Gastrocnemius medialis (tissue), 4 donors: ENCODE results near the gene RAD51C.

Source experiments
- CTCF ChIP-seq, 5 experiments: fragments of 450-650 bp in 3 of 5; fragments of 200-600 bp in 2 of 5; sonication (generic) in 2 of 5; IDR thresholded peaks in 4 of 5; conservative IDR thresholded peaks in 1 of 5; 1 replicate in 4 of 5; 2 replicates in 1 of 5; pipeline ENCODE4 v1.5.1; 2016 to 2019; ENCODE audit warnings: antibody characterized with exemption in 5 of 5, mild to moderate bottlenecking in 3 of 5, moderate library complexity in 3 of 5
- POLR2A ChIP-seq, 2 donors: fragments of 450-650 bp; IDR thresholded peaks; one replicate each; pipeline ENCODE4 v1.6.1; 2017; ENCODE audit warnings: antibody characterized with exemption in 2 of 2, mild to moderate bottlenecking in 2 of 2, moderate library complexity in 2 of 2

- no peak for TF ChIP-seq CTCF (IDR thresholded peaks at IDR 0.05 in 4 of 5, conservative IDR thresholded peaks at IDR 0.05 in 1 of 5)
- TF ChIP-seq POLR2A (IDR thresholded peaks at IDR 0.05) = no peak
These were observed 10.9 kb downstream of the RAD51C start for GRCh38 chr17:58703137-58703915.
